ES-I3 (cell line): ENCODE results near the gene HOXC9.

Experiments
- H3K36me3 ChIP-seq: 2 replicates; pipeline ENCODE4 v1.6.1; 2013; ENCODE audit warnings: mild to moderate bottlenecking, low read length, control low read depth, moderate library complexity; ENCODE audit not compliant: insufficient read depth
- H3K4me1 ChIP-seq: 2 replicates; pipeline ENCODE4 v1.6.1; 2013; ENCODE audit warnings: mild to moderate bottlenecking, control low read depth, low read length; ENCODE audit not compliant: insufficient read depth
- H3K9ac ChIP-seq: 2 replicates; pipeline ENCODE4 v1.6.1; 2013; ENCODE audit warnings: low read depth, mild to moderate bottlenecking, low read length, moderate library complexity
- H3K9me3 ChIP-seq: 2 replicates; pipeline ENCODE4 v1.6.1; 2013; ENCODE audit warnings: mild to moderate bottlenecking, low read length, moderate library complexity; ENCODE audit not compliant: control insufficient read depth, insufficient read depth

The HOXC9 gene

GRCh38 chr12:53976823-53977595, 23.0 kb upstream of the HOXC9 start:
- Histone ChIP-seq H3K9me3 (no peaks in the 10 kb centered on the region), H3K4me1 (no peaks in the 10 kb centered on the region), H3K9ac (no peak overlapping the region), H3K36me3 (no peaks in the 10 kb centered on the region)

GRCh38 chr12:53977596-53978445, 22.1 kb upstream of the HOXC9 start:
- H3K4me1 ChIP-seq, result no peaks in the 10 kb centered on the region
- H3K9ac ChIP-seq, result no peak overlapping the region
- H3K36me3 ChIP-seq, result no peaks in the 10 kb centered on the region
- no peaks in the 10 kb centered on the region for H3K9me3 ChIP-seq

DNA sequence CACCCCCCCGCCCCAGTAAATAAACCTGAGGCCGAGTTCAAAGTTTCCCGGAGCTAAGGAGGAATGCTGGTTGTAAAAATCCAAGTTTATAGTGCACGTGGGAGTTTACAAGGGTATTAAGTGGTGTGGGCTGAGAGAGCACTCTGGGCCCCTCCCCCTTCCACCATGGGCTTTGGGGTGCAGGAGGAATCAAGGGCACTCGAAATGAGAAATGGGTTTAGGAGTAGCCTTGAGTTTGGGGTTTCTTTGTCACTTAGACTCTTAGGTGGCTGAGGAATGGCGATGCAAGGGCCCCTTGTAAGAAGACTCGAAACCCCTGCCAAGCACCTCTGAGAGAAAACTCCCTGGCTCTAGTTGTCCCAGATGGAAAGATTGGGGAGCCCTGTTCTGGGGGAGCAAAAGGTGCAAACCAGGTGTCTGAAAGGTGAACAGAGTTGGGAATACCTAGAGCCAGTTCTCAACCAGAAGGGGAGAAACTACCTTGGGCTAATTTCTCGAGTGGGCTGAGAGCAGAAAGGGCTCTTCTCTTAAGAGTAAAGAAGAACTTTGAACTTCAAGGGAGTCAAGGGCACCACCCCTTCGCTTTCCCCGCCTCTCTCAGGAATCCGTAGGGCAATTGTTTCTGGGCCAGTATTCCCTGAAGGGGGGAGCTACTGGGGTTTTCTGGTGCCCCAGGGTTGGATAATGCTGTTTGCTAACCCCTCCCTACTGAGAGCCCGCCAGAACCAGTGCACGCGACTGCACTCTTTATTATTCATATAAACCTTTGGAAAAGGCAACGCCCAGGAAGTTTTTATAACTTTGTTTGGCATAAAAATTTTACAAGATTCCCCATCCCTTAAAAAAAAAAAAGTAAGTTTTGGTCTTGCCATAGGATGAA, 21.2 kb upstream of the HOXC9 start:
- no peaks in the 10 kb centered on the region for H3K9me3 ChIP-seq
- no peak overlapping the region for H3K9ac ChIP-seq
- no peaks in the 10 kb centered on the region for H3K36me3 ChIP-seq
- H3K4me1 ChIP-seq, result no peaks in the 10 kb centered on the region

DNA sequence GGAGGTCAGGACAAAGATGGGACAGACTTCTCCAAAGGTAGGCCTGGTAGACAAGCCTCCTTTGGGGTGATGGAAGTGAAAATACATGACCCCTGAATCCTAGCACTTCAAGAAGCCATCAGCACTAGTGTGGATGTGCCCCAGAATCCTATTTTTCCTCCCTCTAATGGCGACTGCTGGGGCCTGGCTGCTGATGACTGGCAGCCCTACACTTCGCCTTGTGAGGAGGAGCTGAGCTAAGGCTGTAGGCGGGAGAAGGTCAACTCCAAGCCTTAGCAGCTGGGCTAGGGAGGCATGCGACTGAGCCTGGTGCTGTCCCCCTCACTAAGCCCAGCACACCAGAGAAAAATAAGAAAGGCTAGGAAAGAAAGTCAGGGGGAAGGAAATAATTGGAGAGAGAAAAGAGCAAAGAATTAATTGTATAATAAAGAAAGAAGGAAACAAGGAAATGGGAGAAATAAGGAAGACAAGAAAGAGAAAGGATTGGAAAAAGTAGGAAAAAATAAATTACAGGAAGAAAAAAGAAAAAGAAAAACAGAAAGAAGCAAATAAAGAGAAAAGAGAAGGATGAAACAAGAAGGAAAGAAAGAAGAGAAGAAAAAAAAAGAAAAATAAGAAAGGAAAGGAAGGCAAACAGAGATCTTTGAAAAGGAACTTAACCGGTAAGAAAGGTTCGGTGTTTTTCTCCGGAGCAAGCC, 19.7 kb upstream of the HOXC9 start:
- H3K36me3 ChIP-seq, result no peaks in the 10 kb centered on the region
- H3K4me1 ChIP-seq, result no peaks in the 10 kb centered on the region
- H3K9ac ChIP-seq, result no peak overlapping the region
- no peaks in the 10 kb centered on the region for H3K9me3 ChIP-seq

GRCh38 chr12:53980802-53981496, 19.0 kb upstream of the HOXC9 start:
- Histone ChIP-seq H3K9ac (no peak overlapping the region), H3K9me3 (no peaks in the 10 kb centered on the region), H3K36me3 (no peaks in the 10 kb centered on the region), H3K4me1 (no peaks in the 10 kb centered on the region)

DNA sequence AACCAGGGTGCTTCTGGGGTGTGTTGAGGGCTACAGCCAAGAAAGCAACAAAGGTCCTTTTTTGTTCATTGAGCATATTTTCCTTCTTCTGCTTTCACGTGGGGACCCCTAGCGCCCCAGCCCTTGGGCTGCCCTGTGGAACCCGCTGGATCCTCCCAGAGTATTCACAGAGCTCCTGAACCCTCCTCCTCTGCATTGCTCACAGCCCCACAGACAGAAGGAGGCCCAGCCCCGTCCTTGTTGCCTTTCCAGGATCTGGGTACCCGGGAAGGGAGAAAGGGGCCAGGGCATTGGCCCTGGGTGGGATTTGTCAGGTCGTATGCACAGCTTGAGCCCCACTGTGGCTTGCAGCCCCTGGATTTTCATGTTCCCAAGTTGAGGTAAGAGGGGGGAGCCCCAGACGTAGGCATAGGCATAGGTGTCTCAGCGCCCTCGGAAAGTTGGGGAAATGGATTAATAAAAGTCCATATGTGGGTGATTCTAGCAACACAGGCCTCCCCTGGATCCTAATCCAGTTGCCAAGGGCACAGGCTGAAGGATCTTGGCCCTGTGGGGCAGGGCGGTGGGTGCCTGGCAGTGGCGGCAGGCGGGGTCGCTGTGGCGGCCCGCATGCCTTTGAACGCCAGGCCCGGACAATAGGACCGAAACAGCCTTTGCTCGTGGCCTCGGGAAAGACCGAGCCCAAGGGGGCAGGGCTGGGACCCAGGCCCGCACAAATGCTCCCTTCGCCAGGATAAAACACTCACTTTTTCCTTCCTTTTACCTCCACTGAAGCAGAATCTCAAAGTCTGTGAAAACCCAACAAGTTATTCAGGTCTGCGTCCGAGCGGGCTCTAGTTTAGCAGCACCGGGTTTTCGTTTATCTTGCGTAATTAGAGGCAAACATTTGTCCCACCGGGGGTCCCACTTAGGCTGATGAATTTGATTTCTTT, 18.1 kb upstream of the HOXC9 start:
- Histone ChIP-seq H3K9me3 (no peaks in the 10 kb centered on the region), H3K4me1 (no peaks in the 10 kb centered on the region), H3K36me3 (no peaks in the 10 kb centered on the region), H3K9ac (no peak overlapping the region)

GRCh38 chr12:53982648-53983567, 17.1 kb upstream of the HOXC9 start:
- Histone ChIP-seq H3K36me3 (no peaks in the 10 kb centered on the region), H3K9me3 (no peaks in the 10 kb centered on the region), H3K9ac (no peak overlapping the region), H3K4me1 (no peaks in the 10 kb centered on the region)

GRCh38 chr12:53983568-53983949, 16.4 kb upstream of the HOXC9 start:
- H3K36me3 ChIP-seq, result no peaks in the 10 kb centered on the region
- no peak overlapping the region for H3K9ac ChIP-seq
- no peaks in the 10 kb centered on the region for H3K9me3 ChIP-seq
- no peaks in the 10 kb centered on the region for H3K4me1 ChIP-seq

- no peaks in the 10 kb centered on the region for H3K36me3 ChIP-seq
- H3K9me3 ChIP-seq, result no peaks in the 10 kb centered on the region
- H3K9ac ChIP-seq, result no peak overlapping the region
- H3K4me1 ChIP-seq, result no peaks in the 10 kb centered on the region
These were observed 15.9 kb upstream of the HOXC9 start for GRCh38 chr12:53983950-53984572.

DNA sequence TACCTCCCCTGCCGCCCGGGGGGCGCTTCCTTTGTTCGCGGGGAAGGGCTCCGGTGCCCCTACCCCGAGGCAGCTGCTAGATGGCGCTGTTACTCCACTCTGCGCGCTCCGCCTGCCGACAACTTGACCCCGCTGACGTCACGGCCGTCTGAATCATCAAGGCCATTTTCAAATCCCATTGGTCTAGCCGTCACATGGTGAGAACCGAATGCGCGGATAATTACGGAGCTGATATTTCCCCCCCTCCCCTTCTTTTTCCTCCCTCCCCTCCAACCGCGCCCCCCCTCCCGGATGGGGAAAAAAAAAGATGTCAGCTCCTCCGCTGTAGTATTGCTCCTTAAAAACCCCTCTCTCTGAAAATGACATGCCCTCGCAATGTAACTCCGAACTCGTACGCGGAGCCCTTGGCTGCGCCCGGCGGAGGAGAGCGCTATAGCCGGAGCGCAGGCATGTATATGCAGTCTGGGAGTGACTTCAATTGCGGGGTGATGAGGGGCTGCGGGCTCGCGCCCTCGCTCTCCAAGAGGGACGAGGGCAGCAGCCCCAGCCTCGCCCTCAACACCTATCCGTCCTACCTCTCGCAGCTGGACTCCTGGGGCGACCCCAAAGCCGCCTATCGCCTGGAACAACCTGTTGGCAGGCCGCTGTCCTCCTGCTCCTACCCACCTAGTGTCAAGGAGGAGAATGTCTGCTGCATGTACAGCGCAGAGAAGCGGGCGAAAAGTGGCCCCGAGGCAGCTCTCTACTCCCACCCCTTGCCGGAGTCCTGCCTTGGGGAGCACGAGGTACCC, 14.9 kb upstream of the HOXC9 start, which contains the start of gene HOXC10:
TSS of gene HOXC10 (plus strand) at position 246 of the 791 bp plus-strand sequence. CDS start at position 360, 114 bp downstream.
- no peaks in the 10 kb centered on the region for H3K4me1 ChIP-seq
- no peaks in the 10 kb centered on the region for H3K9me3 ChIP-seq
- H3K9ac ChIP-seq, result no peak within 1 kb of the TSS
- no peaks in the 10 kb centered on the region for H3K36me3 ChIP-seq

DNA sequence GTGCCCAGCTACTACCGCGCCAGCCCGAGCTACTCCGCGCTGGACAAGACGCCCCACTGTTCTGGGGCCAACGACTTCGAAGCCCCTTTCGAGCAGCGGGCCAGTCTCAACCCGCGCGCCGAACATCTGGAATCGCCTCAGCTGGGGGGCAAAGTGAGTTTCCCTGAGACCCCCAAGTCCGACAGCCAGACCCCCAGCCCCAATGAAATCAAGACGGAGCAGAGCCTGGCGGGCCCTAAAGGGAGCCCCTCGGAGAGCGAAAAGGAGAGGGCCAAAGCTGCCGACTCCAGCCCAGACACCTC, 14.3 kb upstream of the HOXC9 start:
- H3K9ac ChIP-seq, result no peak overlapping the region

More for the DNA sequence above, 14.3 kb upstream of the HOXC9 start:
- no peaks in the 10 kb centered on the region for H3K9me3 ChIP-seq
- no peaks in the 10 kb centered on the region for H3K4me1 ChIP-seq
- H3K36me3 ChIP-seq, result no peaks in the 10 kb centered on the region
